Upper lobe of left lung (tissue), 6 donors: ENCODE measurements around the gene ADD2. TPM values are rescaled to one million over a fixed set of nuclear protein-coding genes. Genes with fewer than 3 reads are reported as not detected.

Experiments
- ATAC-seq, 2 donors: fragments of 200-7000 bp; cut with Tn5 transposase; one replicate each; pipeline ENCODE4 v1.9.1; 2022; ENCODE audit warnings: mild to moderate bottlenecking in 2 of 2, moderate library complexity in 2 of 2; ENCODE audit not compliant: low FRiP score in 2 of 2
- DNase-seq, 2 donors: peaks; one replicate each; pipeline ENCODE4 v3.0.0-alpha.2; 2019 to 2020
- H3K27ac ChIP-seq, 4 donors: fragments of 200-600 bp; sonication (generic); one replicate each; pipeline ENCODE4 v1.5.1; 2016 to 2019
- H3K27me3 ChIP-seq, 4 donors: fragments of 200-600 bp; sonication (generic); one replicate each; pipeline ENCODE4 v1.5.1; 2017 to 2019
- H3K36me3 ChIP-seq, 4 donors: fragments of 200-600 bp; sonication (generic); one replicate each; pipeline ENCODE4 v1.5.1; 2016 to 2019
- H3K4me1 ChIP-seq, 4 donors: fragments of 200-600 bp; sonication (generic); one replicate each; pipeline ENCODE4 v1.5.1; 2018 to 2019
- H3K4me3 ChIP-seq, 4 donors: fragments of 200-600 bp; sonication (generic); one replicate each; pipeline ENCODE4 v1.5.1; 2017 to 2019; ENCODE audit warnings: mild to moderate bottlenecking in 2 of 4, moderate library complexity in 1 of 4
- H3K9me3 ChIP-seq, 4 donors: fragments of 200-600 bp; sonication (generic); one replicate each; pipeline ENCODE4 v1.5.1; 2018 to 2019
- EP300 ChIP-seq, 4 donors: sonication (generic); formaldehyde crosslinking; IDR thresholded peaks; one replicate each; pipeline ENCODE4 v1.5.1; 2017; ENCODE audit warnings: antibody characterized with exemption in 4 of 4, control low read depth in 2 of 4
- POLR2A ChIP-seq, 4 donors: fragments of 450-650 bp; IDR thresholded peaks; one replicate each; pipeline ENCODE4 v1.5.1; 2016 to 2017; ENCODE audit warnings: antibody characterized with exemption in 4 of 4, mild to moderate bottlenecking in 2 of 4
- POLR2AphosphoS5 ChIP-seq, 2 donors: sonication (generic); formaldehyde crosslinking; IDR thresholded peaks; one replicate each; pipeline ENCODE4 v1.5.1; 2017; ENCODE audit warnings: antibody characterized with exemption in 2 of 2
- WGBS, 2 donors: methylation state at CpG; one replicate each; pipeline ENCODE4 v1.1.5; 2017 to 2018; 5-methylcytosine and 5-hydroxymethylcytosine counted together
- total RNA-seq, 6 donors: library from RNA; depleted of rRNA in 4 of 6; stranded (reverse); fragments of >200 nt in 4 of 6; gene quantifications; one replicate each; pipeline versions ENCODE4 v1.1.0 to v1.2.1, GENCODE V29; 2016 to 2021
- TF ChIP-seq, protein P1 (sequence below), 6 experiments: fragments of 450-650 bp in 4 of 6; fragments of 200-600 bp in 2 of 6; sonication (generic) in 2 of 6; IDR thresholded peaks; one replicate each; pipeline ENCODE4 v1.5.1; 2016 to 2019; ENCODE audit warnings: antibody characterized with exemption in 6 of 6
- donor health status: DM: no; HTN: no; CAD: no; lungs with moderate emphysema.
- donor health status: DM: no; HTN: yes; CAD: no; lungs with severe emphysema.

The ADD2 gene
- total RNA-seq, 6 donors from 2014 or later = under 0.01 to 3.3 (median 0.50) TPM

DNA sequence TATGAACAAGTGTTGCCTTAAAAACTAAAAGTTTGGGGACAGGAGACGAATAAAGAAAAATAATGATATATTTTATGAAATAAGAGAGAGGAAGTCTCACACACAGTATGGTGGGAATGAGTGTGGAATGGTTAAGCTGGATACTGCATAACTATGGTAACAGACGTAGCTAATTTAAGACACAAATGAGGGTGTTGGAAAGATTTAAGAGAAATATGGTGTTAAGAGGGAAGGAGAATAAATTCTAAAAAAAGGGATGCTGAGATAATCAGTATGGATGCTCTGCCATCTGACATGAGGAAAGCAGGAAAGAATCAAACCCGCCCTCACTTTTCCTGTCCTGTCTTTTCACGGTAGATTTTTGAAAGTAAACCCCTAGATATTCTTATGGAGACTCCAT, 10.6 kb downstream of the ADD2 start:
- H3K27me3 ChIP-seq = no peaks in the 10 kb centered on the region
- 83 to 84% methylated on average over 4 of the region's 4 CpGs for WGBS, 2 donors

DNA sequence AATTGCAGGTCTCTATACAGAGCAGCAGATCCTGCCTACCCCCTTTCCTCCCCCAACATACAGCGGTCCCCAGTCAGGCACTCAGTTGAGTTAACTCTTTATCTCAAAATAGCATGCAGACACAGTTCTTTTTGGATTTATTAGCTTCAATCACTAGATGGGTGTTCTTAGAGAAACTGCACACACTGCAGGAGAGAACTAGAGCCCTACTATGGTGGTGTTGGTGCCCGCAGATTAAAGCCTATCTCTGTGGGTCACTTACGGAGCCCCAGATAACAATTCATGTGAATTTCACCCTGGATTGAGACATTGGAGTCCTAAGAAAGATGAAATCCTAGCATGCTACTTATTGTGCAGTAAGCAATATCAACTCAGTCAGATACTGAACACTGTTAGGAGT, 11.9 kb downstream of the ADD2 start:
- WGBS, 2 donors = 93 to 96% methylated on average over 3 of the region's 3 CpGs
- Histone ChIP-seq H3K27ac (no peak overlapping the region), H3K27me3 (no peaks in the 10 kb centered on the region), H3K9me3 (no peaks in the 10 kb centered on the region), H3K36me3 (no peaks in the 10 kb centered on the region), H3K4me1 (peaks cover 0 to 5% (median 0%) of the 10 kb centered on the region in 4 donors), H3K4me3 (no peak overlapping the region)
- DNase-seq (no peak), ATAC-seq (no peak)
- no peak for TF ChIP-seq EP300 (IDR thresholded peaks at IDR 0.05)
- TF ChIP-seq, protein P1, sequence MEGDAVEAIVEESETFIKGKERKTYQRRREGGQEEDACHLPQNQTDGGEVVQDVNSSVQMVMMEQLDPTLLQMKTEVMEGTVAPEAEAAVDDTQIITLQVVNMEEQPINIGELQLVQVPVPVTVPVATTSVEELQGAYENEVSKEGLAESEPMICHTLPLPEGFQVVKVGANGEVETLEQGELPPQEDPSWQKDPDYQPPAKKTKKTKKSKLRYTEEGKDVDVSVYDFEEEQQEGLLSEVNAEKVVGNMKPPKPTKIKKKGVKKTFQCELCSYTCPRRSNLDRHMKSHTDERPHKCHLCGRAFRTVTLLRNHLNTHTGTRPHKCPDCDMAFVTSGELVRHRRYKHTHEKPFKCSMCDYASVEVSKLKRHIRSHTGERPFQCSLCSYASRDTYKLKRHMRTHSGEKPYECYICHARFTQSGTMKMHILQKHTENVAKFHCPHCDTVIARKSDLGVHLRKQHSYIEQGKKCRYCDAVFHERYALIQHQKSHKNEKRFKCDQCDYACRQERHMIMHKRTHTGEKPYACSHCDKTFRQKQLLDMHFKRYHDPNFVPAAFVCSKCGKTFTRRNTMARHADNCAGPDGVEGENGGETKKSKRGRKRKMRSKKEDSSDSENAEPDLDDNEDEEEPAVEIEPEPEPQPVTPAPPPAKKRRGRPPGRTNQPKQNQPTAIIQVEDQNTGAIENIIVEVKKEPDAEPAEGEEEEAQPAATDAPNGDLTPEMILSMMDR (IDR thresholded peaks at IDR 0.05) = no peak

More for the DNA sequence above, 10.6 kb downstream of the ADD2 start:
- H3K36me3 ChIP-seq = no peaks in the 10 kb centered on the region
- no peak overlapping the region for H3K4me3 ChIP-seq
- ATAC-seq = no peak
- TF ChIP-seq EP300 (IDR thresholded peaks at IDR 0.05) (no peak), POLR2A (IDR thresholded peaks at IDR 0.05) (no peak), POLR2AphosphoS5 (IDR thresholded peaks at IDR 0.05) (no peak)
- TF ChIP-seq, protein P1 (IDR thresholded peaks at IDR 0.05) = no peak
- no peak for DNase-seq
- H3K27ac ChIP-seq = no peak overlapping the region
- peaks cover 0 to 5% (median 0%) of the 10 kb centered on the region in 4 donors for H3K4me1 ChIP-seq
- no peaks in the 10 kb centered on the region for H3K9me3 ChIP-seq

DNA sequence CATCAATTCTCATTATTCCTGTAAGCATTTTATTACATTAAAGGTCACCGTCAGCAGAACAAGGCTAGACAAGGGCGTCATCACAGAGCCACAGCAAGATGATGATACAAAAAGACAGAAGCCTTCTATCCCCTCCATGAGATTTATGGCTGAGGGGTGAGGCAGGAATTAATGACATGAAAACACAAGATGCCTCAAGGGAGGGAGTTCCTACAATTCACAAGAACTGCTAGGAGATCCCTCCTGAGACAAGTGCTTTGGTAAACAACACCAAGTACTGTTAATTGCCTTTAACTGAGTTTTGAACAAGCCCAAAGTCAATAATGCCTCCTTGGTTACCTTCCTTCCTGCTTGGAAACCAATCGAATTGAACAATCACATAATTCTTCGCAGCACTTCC, 14.1 kb downstream of the ADD2 start:
- no peak overlapping the region for H3K27ac ChIP-seq
- H3K36me3 ChIP-seq = no peaks in the 10 kb centered on the region
- ATAC-seq = no peak
- H3K4me1 ChIP-seq = peaks cover 0 to 5% (median 0%) of the 10 kb centered on the region in 4 donors
- no peaks in the 10 kb centered on the region for H3K27me3 ChIP-seq
- DNase-seq = no peak
- TF ChIP-seq EP300 (IDR thresholded peaks at IDR 0.05) = no peak
- no peak for TF ChIP-seq POLR2AphosphoS5 (IDR thresholded peaks at IDR 0.05)
- TF ChIP-seq, protein P1 (IDR thresholded peaks at IDR 0.05) = no peak
- no peak for TF ChIP-seq POLR2A (IDR thresholded peaks at IDR 0.05)
- no peak overlapping the region for H3K4me3 ChIP-seq
- 60 to 64% methylated on average over 4 of the region's 4 CpGs for WGBS, 2 donors
- H3K9me3 ChIP-seq = no peaks in the 10 kb centered on the region

DNA sequence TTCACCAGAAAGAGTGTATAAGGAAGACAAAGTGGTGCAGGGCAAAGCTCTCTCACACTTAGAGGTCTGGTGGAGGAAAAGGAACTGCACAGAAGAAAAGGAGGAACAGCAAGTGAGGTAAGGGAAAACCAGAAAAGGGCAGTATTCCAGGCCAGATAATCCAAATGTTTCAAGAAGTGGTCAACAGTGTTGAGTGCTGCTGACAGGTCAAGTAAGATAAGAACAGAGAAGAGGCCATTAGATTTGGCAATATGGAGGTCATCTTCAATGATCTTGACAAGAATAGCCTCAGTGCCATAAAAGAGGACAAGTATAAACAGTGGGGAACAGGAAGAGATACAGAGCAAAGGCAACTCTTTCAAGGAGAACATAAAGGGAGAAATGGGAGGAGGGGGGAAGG, 15.0 kb downstream of the ADD2 start:
- no peak for DNase-seq
- H3K9me3 ChIP-seq = no peaks in the 10 kb centered on the region
- TF ChIP-seq, protein P1 (IDR thresholded peaks at IDR 0.05) = no peak
- TF ChIP-seq POLR2A (IDR thresholded peaks at IDR 0.05) (no peak), EP300 (IDR thresholded peaks at IDR 0.05) (no peak), POLR2AphosphoS5 (IDR thresholded peaks at IDR 0.05) (no peak)
- H3K27me3 ChIP-seq = no peaks in the 10 kb centered on the region
- peaks cover 0 to 5% (median 0%) of the 10 kb centered on the region in 4 donors for H3K4me1 ChIP-seq
- no peak overlapping the region for H3K4me3 ChIP-seq
- H3K27ac ChIP-seq = no peak overlapping the region
- no peaks in the 10 kb centered on the region for H3K36me3 ChIP-seq
- no peak for ATAC-seq

DNA sequence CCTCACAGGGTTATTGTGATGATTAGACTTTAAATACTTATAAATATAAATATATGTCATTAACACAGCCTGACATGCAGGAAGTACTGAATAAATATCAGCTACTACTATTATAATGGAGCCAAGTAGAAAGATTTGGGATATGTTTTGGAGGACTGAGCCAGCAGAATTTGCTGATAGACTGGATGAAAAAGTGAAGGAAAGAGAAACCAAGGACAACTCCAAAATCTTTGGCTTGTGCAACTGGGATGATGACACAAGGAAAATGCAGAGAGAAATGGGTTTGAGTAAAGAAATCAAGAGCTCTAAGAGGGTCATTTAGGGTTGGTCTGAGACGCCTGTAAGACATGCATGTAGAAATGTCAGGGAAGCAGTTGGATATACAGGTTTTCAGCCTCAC, 15.6 kb downstream of the ADD2 start:
- Histone ChIP-seq H3K27me3 (no peaks in the 10 kb centered on the region), H3K36me3 (no peaks in the 10 kb centered on the region), H3K4me1 (peaks cover 0 to 5% (median 0%) of the 10 kb centered on the region in 4 donors), H3K27ac (no peak overlapping the region), H3K9me3 (no peaks in the 10 kb centered on the region), H3K4me3 (no peak overlapping the region)
- TF ChIP-seq, protein P1 (IDR thresholded peaks at IDR 0.05) = no peak
- TF ChIP-seq POLR2A (IDR thresholded peaks at IDR 0.05) = no peak
- no peak for TF ChIP-seq POLR2AphosphoS5 (IDR thresholded peaks at IDR 0.05)
- no peak for TF ChIP-seq EP300 (IDR thresholded peaks at IDR 0.05)
- DNase-seq = no peak
- WGBS, 2 donors = 50 to 83% methylated on average over 1 of the region's 1 CpG
- ATAC-seq = no peak
